Natural killer cell (primary cell): ENCODE data around the gene FAM13A. TPM values are rescaled to one million over a fixed set of nuclear protein-coding genes. Genes with fewer than 3 reads are reported as not detected.

Source experiments
- ATAC-seq, 3 donors: fragments of 150-1000 bp in 2 of 3; fragments of 200-7000 bp in 1 of 3; cut with Tn5 transposase; 1 replicate in 1 of 3; 2 replicates in 2 of 3; pipeline ENCODE4 v1.10.0; 2021; ENCODE audit warnings: mild to moderate bottlenecking in 2 of 3, moderate library complexity in 2 of 3
- DNase-seq, 2 donors: peaks; one replicate each; pipeline versions ENCODE4 v3.0.0 to v3.0.0-alpha.2; 2013 to 2021; ENCODE audit warnings: mixed read lengths in 1 of 2
- H3K27ac ChIP-seq: one replicate; pipeline ENCODE4 v1.5.1; 2013; ENCODE audit warnings: mild to moderate bottlenecking, low read length
- H3K27me3 ChIP-seq: one replicate; pipeline ENCODE4 v1.6.1; 2013; ENCODE audit warnings: low read length; ENCODE audit not compliant: control insufficient read depth, insufficient read depth
- H3K36me3 ChIP-seq: one replicate; pipeline ENCODE4 v1.6.1; 2013; ENCODE audit warnings: low read length; ENCODE audit not compliant: control insufficient read depth, insufficient read depth
- H3K4me1 ChIP-seq: one replicate; pipeline ENCODE4 v1.6.1; 2013; ENCODE audit warnings: low read length; ENCODE audit not compliant: control insufficient read depth, insufficient read depth
- H3K4me3 ChIP-seq: one replicate; pipeline ENCODE4 v1.5.1; 2013; ENCODE audit warnings: low read length
- H3K9me3 ChIP-seq: one replicate; pipeline ENCODE4 v1.6.1; 2013; ENCODE audit warnings: low read length; ENCODE audit not compliant: control insufficient read depth, insufficient read depth
- H3K27ac Mint-ChIP-seq, 2 donors: one replicate each; pipeline ENCODE4 v1.8.0; 2022; ENCODE audit warnings: mild to moderate bottlenecking in 2 of 2, mixed read lengths in 2 of 2, moderate library complexity in 1 of 2
- H3K27me3 Mint-ChIP-seq, 2 donors: one replicate each; pipeline ENCODE4 v1.8.0; 2022; ENCODE audit warnings: low read depth in 2 of 2, mixed read lengths in 2 of 2
- H3K36me3 Mint-ChIP-seq: one replicate; pipeline ENCODE4 v1.8.0; 2022; ENCODE audit warnings: mixed read lengths
- H3K4me1 Mint-ChIP-seq, 2 donors: one replicate each; pipeline ENCODE4 v1.8.0; 2022; ENCODE audit warnings: mixed read lengths in 2 of 2
- H3K4me3 Mint-ChIP-seq: one replicate; pipeline ENCODE4 v1.8.0; 2022; ENCODE audit warnings: mild to moderate bottlenecking, moderate library complexity, mixed read lengths
- H3K9me3 Mint-ChIP-seq, 2 donors: one replicate each; pipeline ENCODE4 v1.8.0; 2022; ENCODE audit warnings: mixed read lengths in 2 of 2
- CTCF ChIP-seq: fragments of 200-600 bp; IDR thresholded peaks from one replicate; pipeline ENCODE4 v1.8.0; 2022; ENCODE audit warnings: antibody characterized with exemption
- WGBS: methylation state at CpG from one replicate; pipeline ENCODE4 v1.1.7; 2013; ENCODE audit warnings: missing lambda C conversion rate; ENCODE audit not compliant: insufficient coverage; 5-methylcytosine and 5-hydroxymethylcytosine counted together
- intact Hi-C: fragments of 100-400 bp; cut with micrococcal nuclease; formaldehyde crosslinking; loops from one replicate; pipeline ENCODE4 v1.14.2; 2022
- total RNA-seq, 4 donors: library from RNA; stranded (reverse); fragments of 120-200 nt in 1 of 4; gene quantifications; one replicate each; pipeline versions ENCODE4 v1.2.3 to v1.2.4, GENCODE V29; 2013 to 2022

Gene FAM13A
- total RNA-seq, 3 donors from 2014 or later (not counting 1 experiment from before 2014, with no cell fraction given): 8.8 to 10.0 (median 8.9) TPM

GRCh38 chr4:88820698-88821415 lies 236.1 kb downstream of the FAM13A start:
- Histone ChIP-seq H3K27ac (no peak overlapping the region), H3K9me3 (no peaks in the 10 kb centered on the region), H3K4me3 (no peak overlapping the region), H3K27me3 (no peaks in the 10 kb centered on the region), H3K4me1 (peaks cover 6% of the 10 kb centered on the region), H3K36me3 (no peaks in the 10 kb centered on the region)
- no peak for DNase-seq
- intact Hi-C loops: loop anchor here (10.0 kb wide), 2 partner anchors 484 to 1886 kb away; partner anchors contain the start of genes AFF1 and GPRIN3
- Mint-ChIP-seq H3K9me3 (no peaks in the 10 kb centered on the region), H3K27ac (peak overlapping the region; percentile 68 to 70), H3K27me3 (no peaks in the 10 kb centered on the region), H3K36me3 (no peaks in the 10 kb centered on the region), H3K4me3 (no peak overlapping the region), H3K4me1 (peaks cover 23 to 26% of the 10 kb centered on the region in 2 donors)
- TF ChIP-seq CTCF: no peak
- over 99% methylated on average over 10 of the region's 10 CpGs for WGBS
- ATAC-seq: no peak

- Histone ChIP-seq H3K36me3 (no peaks in the 10 kb centered on the region), H3K9me3 (no peaks in the 10 kb centered on the region), H3K27me3 (no peaks in the 10 kb centered on the region), H3K4me1 (peaks cover 6% of the 10 kb centered on the region), H3K4me3 (no peak overlapping the region), H3K27ac (no peak overlapping the region)
- H3K4me3 Mint-ChIP-seq: no peak overlapping the region
- H3K36me3 Mint-ChIP-seq: no peaks in the 10 kb centered on the region
- no peak for TF ChIP-seq CTCF
- H3K9me3 Mint-ChIP-seq: no peaks in the 10 kb centered on the region
- H3K27ac Mint-ChIP-seq: peak overlapping the region; percentile 68 to 70
- peaks cover 23 to 26% of the 10 kb centered on the region in 2 donors for H3K4me1 Mint-ChIP-seq
- ATAC-seq (no peak), DNase-seq (no peak)
- intact Hi-C loops: loop anchor here (10.0 kb wide), 2 partner anchors 485 to 1885 kb away; partner anchors contain the start of genes AFF1 and GPRIN3
- H3K27me3 Mint-ChIP-seq: no peaks in the 10 kb centered on the region
- WGBS: 90% methylated on average over 2 of the region's 5 CpGs
Observed at GRCh38 chr4:88819818-88820697, 236.9 kb downstream of the FAM13A start.

GRCh38 chr4:88818631-88819470 lies 238.1 kb downstream of the FAM13A start:
- Mint-ChIP-seq H3K4me3 (no peak overlapping the region), H3K27ac (peak overlapping the region; percentile 43 to 59), H3K4me1 (peaks cover 23 to 26% of the 10 kb centered on the region in 2 donors), H3K36me3 (no peaks in the 10 kb centered on the region), H3K27me3 (no peaks in the 10 kb centered on the region), H3K9me3 (no peaks in the 10 kb centered on the region)
- H3K27ac ChIP-seq: no peak overlapping the region
- peak; percentile 58 for TF ChIP-seq CTCF
- DNase-seq: peak; percentile 20 to 79
- H3K4me3 ChIP-seq: no peak overlapping the region
- ATAC-seq: no peak
- H3K27me3 ChIP-seq: no peaks in the 10 kb centered on the region
- peaks cover 6% of the 10 kb centered on the region for H3K4me1 ChIP-seq
- intact Hi-C loops: loop anchor here (1.0 kb wide), 1 partner anchor 205 kb away; no protein-coding TSS in a partner anchor
- no peaks in the 10 kb centered on the region for H3K9me3 ChIP-seq
- WGBS: 45% methylated on average over 3 of the region's 5 CpGs
- no peaks in the 10 kb centered on the region for H3K36me3 ChIP-seq
